ENCODE results near the gene PSMB2. TPM values are rescaled to one million over a fixed set of nuclear protein-coding genes. Genes with fewer than 3 reads are reported as not detected.
"Not testable (repeated sequence)": the region's sequence is repeated elsewhere in the genome, so short reads cannot be mapped to it uniquely, and the experiment has no call there.

The PSMB2 gene
- 20.8 TPM for total RNA-seq
- polyA plus RNA-seq = 46.1 TPM

DNA sequence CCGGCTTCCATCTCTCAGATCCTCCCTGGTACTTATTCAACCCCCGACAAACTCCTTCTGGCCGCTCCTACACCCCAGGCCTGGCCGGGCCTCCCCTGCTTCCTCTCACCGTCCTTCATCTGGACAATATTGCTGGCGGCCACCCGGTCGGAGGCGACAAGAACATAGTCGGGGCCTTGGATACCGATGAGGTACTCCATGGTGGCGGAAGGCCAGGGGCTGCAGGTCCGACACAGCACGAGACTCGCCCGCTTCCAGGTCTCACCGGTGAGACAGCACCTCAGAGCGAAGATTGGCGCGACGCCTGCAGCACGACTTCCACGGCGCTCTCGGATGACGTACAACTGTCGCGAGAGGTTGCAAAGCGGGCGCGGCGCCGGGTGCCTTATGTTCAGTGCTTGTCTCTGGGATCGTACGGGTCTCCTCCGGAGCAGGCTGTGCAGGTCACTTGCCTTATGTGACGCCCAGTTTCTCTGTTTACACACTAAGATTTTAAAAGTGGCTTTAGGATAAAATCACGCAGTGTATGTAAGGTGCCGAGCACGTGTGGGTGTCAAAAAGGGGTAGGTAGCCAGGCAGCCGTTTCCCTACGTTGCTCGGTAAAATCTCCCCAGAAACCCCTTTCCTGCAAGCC is at the start of gene PSMB2:
Gene PSMB2 (minus strand): TSS at position 294 of the 634 bp plus-strand sequence. CDS start 94 bp downstream, at position 200.
- Histone ChIP-seq H3K4me1 (ENCODE audit: insufficient read depth) (no peaks in the 10 kb centered on the region), H3K36me3 (ENCODE audit: insufficient read depth) (no peaks in the 10 kb centered on the region), H3K4me3 (ENCODE audit: low read depth, low read length) (peak within 1 kb of the TSS; percentile 88), H3K27ac (ENCODE audit: low read depth) (peak within 1 kb of the TSS; percentile 85)
- peak; percentile 92 for DNase-seq (ENCODE audit: extremely low spot score)
- under 1% methylated on average over 43 of the region's 43 CpGs for WGBS

- no peak for DNase-seq (ENCODE audit: extremely low spot score)
These were observed 49.8 kb upstream of the PSMB2 start for GRCh38 chr1:35691080-35691479.

DNA sequence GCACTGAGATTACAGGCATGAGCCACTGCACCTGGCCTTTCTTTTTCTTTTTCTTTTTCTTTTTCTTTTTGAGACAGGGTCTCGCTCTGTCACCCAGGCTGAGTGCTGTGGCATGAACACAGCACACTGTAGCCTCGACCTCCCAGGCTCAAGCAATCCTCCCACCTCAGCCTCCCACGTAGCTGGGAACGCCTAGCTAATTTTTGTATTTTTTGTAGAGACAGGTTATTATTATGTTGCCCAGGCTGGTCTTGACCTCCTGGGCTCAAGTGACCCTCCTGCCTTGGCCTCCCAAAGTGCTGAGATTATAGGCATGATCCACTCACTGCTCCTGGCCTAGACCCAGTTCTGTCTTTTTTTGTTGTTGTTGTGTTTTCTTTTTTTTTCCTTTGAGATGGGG is 48.8 kb upstream of the PSMB2 start:
- WGBS = 90% methylated on average over 4 of the region's 4 CpGs
- not testable (repeated sequence) for H3K27ac ChIP-seq (ENCODE audit: low read depth); H3K4me1 ChIP-seq (ENCODE audit: insufficient read depth); DNase-seq (ENCODE audit: extremely low spot score); H3K4me3 ChIP-seq (ENCODE audit: low read depth, low read length); H3K36me3 ChIP-seq (ENCODE audit: insufficient read depth)

More at GRCh38 chr1:35691080-35691479, 49.8 kb upstream of the PSMB2 start:
- WGBS = 31% methylated on average over 9 of the region's 9 CpGs
- no peak overlapping the region for H3K4me3 ChIP-seq (ENCODE audit: low read depth, low read length)
- no peaks in the 10 kb centered on the region for H3K4me1 ChIP-seq (ENCODE audit: insufficient read depth)
- no peaks in the 10 kb centered on the region for H3K36me3 ChIP-seq (ENCODE audit: insufficient read depth)
- no peak overlapping the region for H3K27ac ChIP-seq (ENCODE audit: low read depth)

GRCh38 chr1:35688161-35688560 is 46.8 kb upstream of the PSMB2 start:
- DNase-seq (ENCODE audit: extremely low spot score) = no peak
- H3K4me3 ChIP-seq (ENCODE audit: low read depth, low read length) = no peak overlapping the region
- H3K27ac ChIP-seq (ENCODE audit: low read depth) = no peak overlapping the region
- H3K36me3 ChIP-seq (ENCODE audit: insufficient read depth) = no peaks in the 10 kb centered on the region
- WGBS = 91% methylated on average over 5 of the region's 5 CpGs
- H3K4me1 ChIP-seq (ENCODE audit: insufficient read depth) = no peaks in the 10 kb centered on the region

DNA sequence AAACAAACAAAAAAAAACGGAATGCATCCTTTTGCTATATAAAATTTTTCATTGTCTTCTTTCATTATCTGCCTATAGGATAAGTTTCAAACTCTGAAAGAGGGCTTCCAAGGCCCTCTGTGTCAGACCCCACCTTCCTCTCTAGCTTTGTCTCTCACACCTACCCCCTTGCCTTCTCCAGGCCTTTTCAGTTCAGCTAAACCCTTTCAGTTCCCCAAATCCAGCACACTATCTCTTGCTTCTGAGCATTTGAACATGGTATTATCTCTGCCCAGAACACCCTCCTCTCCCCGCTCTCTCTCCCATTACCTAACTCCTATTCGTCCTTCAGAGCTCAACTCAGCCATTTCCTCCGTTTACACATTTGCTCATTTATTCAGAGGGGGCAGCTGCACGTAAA is 41.7 kb upstream of the PSMB2 start:
- DNase-seq (ENCODE audit: extremely low spot score) = no peak
- WGBS = 42% methylated on average over 5 of the region's 5 CpGs
- no peaks in the 10 kb centered on the region for H3K4me1 ChIP-seq (ENCODE audit: insufficient read depth)

DNA sequence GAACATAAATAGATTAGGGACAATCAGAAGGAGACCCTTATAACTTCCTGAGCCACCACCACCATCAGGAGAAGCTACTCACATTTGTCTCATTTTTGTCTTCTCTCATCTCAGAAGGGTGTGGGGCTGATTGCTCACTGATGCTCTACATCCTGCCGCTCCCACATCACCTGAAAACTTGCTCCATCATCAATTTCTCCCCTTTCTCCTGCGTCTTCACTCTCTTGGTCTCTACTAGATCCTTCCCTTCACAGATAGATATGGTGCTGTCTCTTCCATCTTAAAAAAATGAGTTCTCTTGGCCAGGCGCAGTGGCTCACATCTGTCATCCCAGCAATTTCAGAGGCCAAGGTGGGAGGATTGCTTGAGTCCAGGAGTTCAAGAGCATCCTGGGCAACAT is 38.9 kb upstream of the PSMB2 start:
- Histone ChIP-seq H3K4me1 (ENCODE audit: insufficient read depth) (no peaks in the 10 kb centered on the region), H3K36me3 (ENCODE audit: insufficient read depth) (no peaks in the 10 kb centered on the region), H3K4me3 (ENCODE audit: low read depth, low read length) (no peak overlapping the region), H3K27ac (ENCODE audit: low read depth) (no peak overlapping the region)
- DNase-seq (ENCODE audit: extremely low spot score) = no peak
- 89% methylated on average over 3 of the region's 3 CpGs for WGBS

More for the DNA sequence above, 41.7 kb upstream of the PSMB2 start:
- no peaks in the 10 kb centered on the region for H3K36me3 ChIP-seq (ENCODE audit: insufficient read depth)
- no peak overlapping the region for H3K4me3 ChIP-seq (ENCODE audit: low read depth, low read length)
- no peak overlapping the region for H3K27ac ChIP-seq (ENCODE audit: low read depth)

- Histone ChIP-seq H3K4me1 (ENCODE audit: insufficient read depth) (no peaks in the 10 kb centered on the region), H3K36me3 (ENCODE audit: insufficient read depth) (no peaks in the 10 kb centered on the region), H3K27ac (ENCODE audit: low read depth) (no peak overlapping the region), H3K4me3 (ENCODE audit: low read depth, low read length) (no peak overlapping the region)
- WGBS = 90% methylated on average over 1 of the region's 1 CpG
- no peak for DNase-seq (ENCODE audit: extremely low spot score)
These were observed 34.4 kb upstream of the PSMB2 start for GRCh38 chr1:35675773-35676172.

DNA sequence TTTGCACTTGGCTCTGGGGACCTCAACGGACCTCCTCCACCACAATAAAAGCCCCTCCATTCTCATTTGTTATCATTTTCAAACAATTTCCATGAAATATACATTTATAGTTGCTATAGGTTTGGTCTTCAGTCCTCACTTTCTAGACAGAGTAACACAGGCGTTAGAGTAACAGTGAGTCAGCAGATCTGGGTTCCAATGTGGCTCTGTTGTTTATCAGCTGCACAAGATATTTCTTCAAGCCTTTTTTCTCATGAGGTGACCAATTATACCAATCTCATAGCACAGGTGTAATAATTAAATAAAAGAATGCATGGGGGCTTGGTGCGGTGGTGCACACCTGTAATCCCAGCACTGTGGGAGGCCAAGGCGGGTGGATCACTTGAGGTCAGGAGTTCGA is 32.8 kb upstream of the PSMB2 start:
- H3K4me3 ChIP-seq (ENCODE audit: low read depth, low read length) = no peak overlapping the region
- DNase-seq (ENCODE audit: extremely low spot score) = no peak
- H3K4me1 ChIP-seq (ENCODE audit: insufficient read depth) = no peaks in the 10 kb centered on the region
- H3K27ac ChIP-seq (ENCODE audit: low read depth) = no peak overlapping the region
- WGBS = 80% methylated on average over 5 of the region's 5 CpGs
- no peaks in the 10 kb centered on the region for H3K36me3 ChIP-seq (ENCODE audit: insufficient read depth)

DNA sequence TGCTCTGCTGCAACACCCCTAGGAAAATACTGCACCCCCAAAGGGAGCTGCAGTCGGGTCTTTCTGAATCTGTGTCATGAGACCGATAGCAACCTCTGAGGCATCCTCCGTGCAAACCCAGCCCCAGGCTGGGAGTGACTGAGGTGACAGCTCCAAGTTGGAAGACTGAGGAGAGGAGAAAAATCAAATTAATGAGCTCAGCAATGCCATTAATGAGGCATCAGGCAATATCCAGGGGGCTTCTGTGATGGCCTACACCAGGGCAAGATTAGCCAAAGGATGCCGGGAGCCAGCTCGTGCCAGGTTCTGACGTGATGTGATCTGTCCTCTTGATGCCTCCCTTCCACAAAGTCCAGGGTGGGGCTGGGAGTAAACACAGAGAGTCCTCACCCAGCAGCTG is 30.8 kb upstream of the PSMB2 start:
- 78% methylated on average over 6 of the region's 6 CpGs for WGBS
- Histone ChIP-seq H3K4me3 (ENCODE audit: low read depth, low read length) (no peak overlapping the region), H3K36me3 (ENCODE audit: insufficient read depth) (no peaks in the 10 kb centered on the region), H3K4me1 (ENCODE audit: insufficient read depth) (no peaks in the 10 kb centered on the region), H3K27ac (ENCODE audit: low read depth) (no peak overlapping the region)
- no peak for DNase-seq (ENCODE audit: extremely low spot score)

DNA sequence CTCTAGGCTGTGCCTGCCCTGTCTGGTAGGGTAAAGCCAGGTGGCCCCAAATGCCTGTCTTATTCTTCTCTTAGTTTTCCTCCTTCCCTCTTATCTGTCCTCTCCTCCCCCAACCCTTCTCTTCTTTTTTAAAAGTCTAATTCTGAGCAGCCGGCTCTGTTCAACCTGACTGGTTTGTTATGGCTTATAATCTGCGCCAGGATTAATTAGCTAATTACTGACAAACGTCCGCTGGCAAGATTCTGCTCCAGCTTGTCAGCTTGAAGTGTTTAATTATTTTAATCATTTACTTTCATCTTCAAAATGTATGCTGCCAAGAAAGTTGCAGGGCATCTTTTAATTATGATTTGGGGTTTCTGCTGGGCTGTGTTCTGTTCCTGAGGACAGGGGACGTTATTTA is 27.2 kb upstream of the PSMB2 start:
- Histone ChIP-seq H3K36me3 (ENCODE audit: insufficient read depth) (no peaks in the 10 kb centered on the region), H3K4me1 (ENCODE audit: insufficient read depth) (no peaks in the 10 kb centered on the region)
- 69% methylated on average over 5 of the region's 5 CpGs for WGBS

DNA sequence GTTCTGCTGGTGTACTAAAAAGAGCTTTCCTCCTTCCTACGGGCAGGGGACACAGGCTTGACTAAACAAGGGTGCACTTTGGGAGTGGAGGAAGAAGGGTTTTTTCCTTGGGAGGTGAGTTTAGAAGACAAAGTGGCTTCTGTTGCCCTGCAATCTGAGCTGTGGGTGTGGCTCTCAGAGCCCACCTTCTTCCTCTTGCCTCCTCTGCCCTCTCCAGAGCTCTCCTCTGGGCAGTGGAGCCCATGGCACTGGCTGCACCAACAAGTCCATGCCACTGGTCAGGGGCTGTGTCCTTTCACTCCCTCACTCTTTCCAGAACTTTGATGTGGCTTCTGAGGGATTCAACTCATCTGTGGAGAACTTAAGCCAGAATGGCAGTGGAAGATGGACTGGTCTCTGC is 25.6 kb upstream of the PSMB2 start:
- DNase-seq (ENCODE audit: extremely low spot score) = no peak
- Histone ChIP-seq H3K27ac (ENCODE audit: low read depth) (no peak overlapping the region), H3K36me3 (ENCODE audit: insufficient read depth) (no peaks in the 10 kb centered on the region), H3K4me1 (ENCODE audit: insufficient read depth) (no peaks in the 10 kb centered on the region), H3K4me3 (ENCODE audit: low read depth, low read length) (no peak overlapping the region)
- 44% methylated on average over 1 of the region's 1 CpG for WGBS

More for the DNA sequence above, 27.2 kb upstream of the PSMB2 start:
- H3K4me3 ChIP-seq (ENCODE audit: low read depth, low read length) = no peak overlapping the region
- no peak for DNase-seq (ENCODE audit: extremely low spot score)
- H3K27ac ChIP-seq (ENCODE audit: low read depth) = no peak overlapping the region

DNA sequence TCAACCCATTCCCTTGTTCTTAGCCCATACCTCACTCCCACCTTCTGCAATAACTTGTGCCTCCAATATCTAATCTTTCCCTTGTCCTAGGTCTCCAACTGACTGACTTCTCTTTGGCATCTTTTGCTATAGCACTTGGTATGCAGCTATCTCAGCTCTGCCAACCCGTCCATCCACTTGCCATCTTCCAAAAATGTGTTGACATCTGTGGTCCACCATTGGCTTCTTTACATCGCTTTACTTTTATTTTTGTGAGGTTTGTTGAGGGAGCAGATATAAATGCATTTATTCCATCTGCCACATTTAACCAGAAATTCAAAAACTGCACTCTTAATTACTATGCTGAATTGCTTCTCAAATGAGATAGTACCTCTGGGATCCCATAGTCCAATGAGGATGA is 24.9 kb upstream of the PSMB2 start:
- Histone ChIP-seq H3K4me3 (ENCODE audit: low read depth, low read length) (no peak overlapping the region), H3K4me1 (ENCODE audit: insufficient read depth) (no peaks in the 10 kb centered on the region), H3K27ac (ENCODE audit: low read depth) (no peak overlapping the region), H3K36me3 (ENCODE audit: insufficient read depth) (no peaks in the 10 kb centered on the region)
- no peak for DNase-seq (ENCODE audit: extremely low spot score)
- WGBS = 81% methylated on average over 2 of the region's 2 CpGs

- no peak overlapping the region for H3K27ac ChIP-seq (ENCODE audit: low read depth)
- WGBS = 71% methylated on average over 9 of the region's 9 CpGs
- DNase-seq (ENCODE audit: extremely low spot score) = no peak
These were observed 22.1 kb upstream of the PSMB2 start for GRCh38 chr1:35663434-35663833.

DNA sequence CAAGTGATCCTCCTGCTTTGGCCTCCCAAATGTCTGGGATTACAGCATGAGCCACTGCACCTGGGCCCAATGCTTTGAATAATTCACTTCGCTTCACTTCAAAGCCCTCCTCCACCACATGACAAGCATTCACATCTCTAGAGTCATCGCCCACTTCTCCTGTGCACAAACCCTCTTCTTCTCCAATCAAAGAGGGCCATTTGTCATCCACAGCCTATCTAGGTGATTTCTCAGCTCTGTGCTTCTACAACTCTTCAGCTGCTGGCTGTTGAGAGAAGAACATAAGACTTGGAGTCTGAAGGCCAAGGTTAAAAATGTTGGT is 20.1 kb upstream of the PSMB2 start:
- Histone ChIP-seq H3K4me3 (ENCODE audit: low read depth, low read length) (no peak overlapping the region), H3K36me3 (ENCODE audit: insufficient read depth) (no peaks in the 10 kb centered on the region), H3K27ac (ENCODE audit: low read depth) (no peak overlapping the region), H3K4me1 (ENCODE audit: insufficient read depth) (no peaks in the 10 kb centered on the region)
- no peak for DNase-seq (ENCODE audit: extremely low spot score)
- 85% methylated on average over 2 of the region's 2 CpGs for WGBS

More at GRCh38 chr1:35663434-35663833, 22.1 kb upstream of the PSMB2 start:
- Histone ChIP-seq H3K4me1 (ENCODE audit: insufficient read depth) (no peaks in the 10 kb centered on the region), H3K36me3 (ENCODE audit: insufficient read depth) (no peaks in the 10 kb centered on the region), H3K4me3 (ENCODE audit: low read depth, low read length) (no peak overlapping the region)

Measured in urinary bladder (tissue), 4 donors.